GM12878 (cell line): Measurements from ENCODE around the gene IL37. TPM values are rescaled to one million over a fixed set of nuclear protein-coding genes. Genes with fewer than 3 reads are reported as not detected.

Experiments
- ATAC-seq: fragments of 200-7000 bp; cut with Tn5 transposase; 3 replicates; pipeline ENCODE4 v1.9.1; 2020; ENCODE audit warnings: mild to moderate bottlenecking, moderate library complexity
- BruUV-seq: library from RNA; stranded (reverse); fragments of 400-500 nt; replicated peaks from 2 replicates; lab custom pipeline; 2021; lab: Mats Ljungman, UMichigan
- CTCF ChIA-PET: fragments of 300-600 bp; sonication (Branson Sonifier 250); formaldehyde crosslinking; extraction: SDS; loops from one replicate; lab custom pipeline; 2021; ENCODE audit warnings: inconsistent platforms; lab: Yijun Ruan, JAX
- POLR2A ChIA-PET: fragments of 350-600 bp; formaldehyde crosslinking; extraction: SDS; loops from one replicate; lab custom pipeline; 2021; ENCODE audit warnings: inconsistent platforms; lab: Charles Lee
- RAD21 ChIA-PET: fragments of 300-600 bp; sonication (Branson Sonifier 250); formaldehyde crosslinking; loops from one replicate; lab custom pipeline; 2023; ENCODE audit warnings: antibody characterized with exemption; ENCODE audit not compliant: unreplicated experiment; lab: Charles Lee
- SMC1A ChIA-PET: fragments of 300-600 bp; sonication (Branson Sonifier 250); formaldehyde crosslinking; loops from one replicate; lab custom pipeline; 2023; ENCODE audit not compliant: unreplicated experiment, uncharacterized antibody; lab: Charles Lee
- DNase-seq: peaks from one replicate; pipeline ENCODE4 v3.0.0-alpha.2; 2011; ENCODE audit warnings: low read depth, low spot score
- FAIRE-seq: peaks from 3 replicates; lab custom pipeline; 2011; peaks lifted over from hg19 to GRCh38; lab: Jason Lieb, UNC
- H2AFZ ChIP-seq: 2 replicates; pipeline ENCODE4 v1.6.0; 2011; ENCODE audit warnings: low read depth, low read length, control low read depth; ENCODE audit not compliant: control insufficient read depth
- H3K27ac ChIP-seq: 2 replicates; pipeline ENCODE4 v1.5.1; 2011; ENCODE audit warnings: control low read depth; ENCODE audit not compliant: control insufficient read depth, insufficient read depth
- H3K27me3 ChIP-seq, 2 experiments: replicated peaks in 1 of 2; 2 replicates each; pipeline versions ENCODE4 v1.6.0 to v1.6.1; 2011; ENCODE audit warnings: low read length in 1 of 2; ENCODE audit not compliant: control insufficient read depth in 2 of 2, insufficient read depth in 2 of 2
- H3K36me3 ChIP-seq, 2 experiments: 2 replicates each; pipeline ENCODE4 v1.5.1; 2011; ENCODE audit warnings: low read length in 1 of 2; ENCODE audit not compliant: control insufficient read depth in 2 of 2, insufficient read depth in 2 of 2
- H3K4me1 ChIP-seq: 2 replicates; pipeline ENCODE4 v1.6.1; 2011; ENCODE audit warnings: mild to moderate bottlenecking, low read length, moderate library complexity, mixed read lengths; ENCODE audit not compliant: control insufficient read depth, insufficient read depth
- H3K4me2 ChIP-seq: 2 replicates; pipeline ENCODE4 v1.6.0; 2011; ENCODE audit warnings: control low read depth; ENCODE audit not compliant: control insufficient read depth, insufficient read depth
- H3K4me3 ChIP-seq: fragments of 200-600 bp; sonication (generic); 2 replicates; pipeline ENCODE4 v1.5.1; 2016
- H3K79me2 ChIP-seq: 2 replicates; pipeline ENCODE4 v1.6.0; 2011; ENCODE audit warnings: low read length; ENCODE audit not compliant: control insufficient read depth, insufficient read depth
- H3K9ac ChIP-seq: 2 replicates; pipeline ENCODE4 v1.8.0; 2011; ENCODE audit warnings: low read length, control low read depth, mixed read lengths; ENCODE audit not compliant: control insufficient read depth, insufficient read depth
- H3K9me3 ChIP-seq: replicated peaks from 3 replicates; pipeline ENCODE4 v1.5.1; 2011; ENCODE audit warnings: mild to moderate bottlenecking, low read length; ENCODE audit not compliant: control insufficient read depth, insufficient read depth
- H4K20me1 ChIP-seq: 2 replicates; pipeline ENCODE4 v1.6.0; 2011; ENCODE audit not compliant: control insufficient read depth, insufficient read depth
- BACH1 ChIP-seq: fragments of 450-650 bp; IDR thresholded peaks from 2 replicates; pipeline ENCODE4 v1.6.1; 2017; ENCODE audit warnings: mild to moderate bottlenecking, borderline replicate concordance
- CHD4 ChIP-seq: fragments of 200-600 bp; sonication (generic); IDR thresholded peaks from 2 replicates; pipeline ENCODE4 v1.6.1; 2016; ENCODE audit warnings: mild to moderate bottlenecking
- EP300 ChIP-seq, 2 experiments: fragments of 150-350 bp in 1 of 2; IDR thresholded peaks; 2 replicates each; pipeline ENCODE4 v1.6.1; 2011 to 2012; ENCODE audit warnings: low read depth in 2 of 2, low read length in 2 of 2, borderline replicate concordance in 1 of 2, improper control_type of control experiment in 1 of 2, inconsistent platforms in 1 of 2; ENCODE audit not compliant: control insufficient read depth in 1 of 2
- FOXK2 ChIP-seq: fragments of 450-650 bp; IDR thresholded peaks from 2 replicates; pipeline ENCODE4 v1.6.1; 2017; ENCODE audit warnings: mild to moderate bottlenecking, moderate library complexity
- JUNB ChIP-seq: IDR thresholded peaks from 2 replicates; pipeline ENCODE4 v1.6.1; 2016; ENCODE audit warnings: antibody characterized with exemption, mild to moderate bottlenecking
- MEF2B ChIP-seq: fragments of 450-650 bp; IDR thresholded peaks from 2 replicates; pipeline ENCODE4 v1.6.1; 2018; ENCODE audit warnings: mild to moderate bottlenecking, moderate library complexity; ENCODE audit not compliant: partially characterized antibody, poor library complexity, severe bottlenecking
- NFIC ChIP-seq: IDR thresholded peaks from 2 replicates; pipeline ENCODE4 v1.6.1; 2012; ENCODE audit warnings: low read depth, mild to moderate bottlenecking, inconsistent platforms, low read length, moderate library complexity
- RCOR1 ChIP-seq: conservative IDR thresholded peaks from 2 replicates; pipeline ENCODE4 v1.6.1; 2012; ENCODE audit warnings: low read depth, low read length, improper control_type of control experiment
- RUNX3 ChIP-seq: IDR thresholded peaks from 2 replicates; pipeline ENCODE4 v1.6.1; 2012; ENCODE audit warnings: low read length, inconsistent platforms
- SUPT20H ChIP-seq: IDR thresholded peaks from 2 replicates; pipeline ENCODE4 v1.6.1; 2011; ENCODE audit warnings: low read depth, mild to moderate bottlenecking, low read length, moderate library complexity, borderline replicate concordance; ENCODE audit not compliant: control insufficient read depth
- TAF1 ChIP-seq: IDR thresholded peaks from 2 replicates; pipeline ENCODE4 v1.6.1; 2011; ENCODE audit warnings: mild to moderate bottlenecking, low read depth, low read length, borderline replicate concordance
- TCF3 ChIP-seq: IDR thresholded peaks from 2 replicates; pipeline ENCODE4 v1.6.1; 2012; ENCODE audit warnings: low read depth, mild to moderate bottlenecking, low read length, borderline replicate concordance; ENCODE audit not compliant: insufficient read depth
- TCF7 ChIP-seq: IDR thresholded peaks from 2 replicates; pipeline ENCODE4 v1.6.1; 2014; ENCODE audit warnings: antibody characterized with exemption, borderline replicate concordance
- ZNF24 ChIP-seq: fragments of 450-650 bp; IDR thresholded peaks from 2 replicates; pipeline ENCODE4 v1.6.1; 2017; ENCODE audit warnings: antibody characterized with exemption, mild to moderate bottlenecking
- ZZZ3 ChIP-seq: IDR thresholded peaks from 2 replicates; pipeline ENCODE4 v1.6.1; 2011; ENCODE audit warnings: low read depth; ENCODE audit not compliant: control insufficient read depth, insufficient read length
- WGBS: methylation state at CpG from one replicate; pipeline ENCODE4 v1.1.6; 2016; ENCODE audit warnings: low lambda C conversion rate; ENCODE audit not compliant: insufficient replicate concordance, insufficient coverage; ENCODE audit errors: missing lambda C conversion rate; 5-methylcytosine and 5-hydroxymethylcytosine counted together
- in situ Hi-C: fragments of 300-500 bp; cut with MboI; formaldehyde crosslinking; loops from 9 replicates; pipeline ENCODE4 v1.14.3; 2018; ENCODE audit warnings: mixed read lengths
- intact Hi-C: fragments of 100-400 bp; cut with micrococcal nuclease; formaldehyde crosslinking; loops from one replicate; pipeline ENCODE4 v1.14.2; 2022; ENCODE audit not compliant: unreplicated experiment
- polyA plus RNA-seq, 11 experiments: library from polyadenylated mRNA; depleted of rRNA in 4 of 11; unstranded in 6 of 11; stranded (reverse) in 5 of 11; fragments of >200 nt; fragmentation: Nextera tagmentation in 4 of 11; fragmentation: Illumina TruSeq in 1 of 11; extraction: Ambion mirVana in 4 of 11; extraction: Trizol in 1 of 11; gene quantifications; 1 replicate in 1 of 11; 2 replicates in 10 of 11; pipeline versions ENCODE4 v1.2.1 to v1.2.3, GENCODE V29; 2011 to 2016; ENCODE audit warnings: inconsistent platforms in 2 of 11, missing spikeins in 2 of 11, low read depth in 1 of 11
- total RNA-seq, 4 experiments: library from RNA; depleted of rRNA in 3 of 4; stranded (reverse); fragments of >200 nt in 3 of 4; fragmentation: Illumina TruSeq in 1 of 4; extraction: Trizol in 1 of 4; gene quantifications; 2 replicates each; pipeline versions ENCODE4 v1.2.1 to v1.2.3, GENCODE V29; 2013 to 2021
- TF ChIP-seq, protein P1 (sequence below): IDR thresholded peaks from 2 replicates; pipeline ENCODE4 v1.6.1; 2012; ENCODE audit warnings: low read length, inconsistent platforms

IL37 gene
- total and polyA plus RNA-seq, 10 of the 15 experiments (the other 5 are each of a cell fraction or from before 2014, with no cell fraction given): 0.41 to 0.54 TPM; not detected in 8

- Histone ChIP-seq H3K79me2 (no peaks in the 10 kb centered on the region), H3K9ac (no peak overlapping the region; the same call in 1 of the 2 replicates), H3K36me3 (no peaks in the 10 kb centered on the region), H3K27me3 (no peaks in the 10 kb centered on the region; a peak in 1 of 4 replicates), H3K4me3 (no peak overlapping the region), H3K27ac (no peak overlapping the region), H3K9me3 (no peaks in the 10 kb centered on the region; the same call in 2 of the 3 replicates), H2AFZ (peak overlapping the region; percentile 2; the same call in 1 of the 2 replicates)
- no peak for DNase-seq
- no TSS peak for BruUV-seq
- ChIA-PET RAD21 (interaction anchor here (2.3 kb wide), 1 partner anchor 25 kb away, joined by 9 read pairs; no protein-coding TSS in a partner anchor), SMC1A (interaction anchor here (0.8 to 3.5 kb wide), 3 partner anchors 12 to 25 kb away, joined by 3 to 17 read pairs (median 4); no protein-coding TSS in a partner anchor), POLR2A (no interaction called here)
- WGBS: 22% methylated on average over 4 of the region's 4 CpGs
- no peak for TF ChIP-seq RUNX3
- TF ChIP-seq JUNB: peak; percentile 47
- TF ChIP-seq TAF1: no peak
- TF ChIP-seq, all 136 proteins: peak for 1
- Histone ChIP-seq H4K20me1 (no peaks in the 10 kb centered on the region), H3K4me2 (peak overlapping the region; percentile 57; the same call in 1 of the 2 replicates), H3K4me1 (peaks cover 10% of the 10 kb centered on the region)
- CTCF ChIA-PET: interaction anchor here (0.6 to 1.6 kb wide), 2 partner anchors 10 to 25 kb away, joined by 3 to 8 read pairs; no protein-coding TSS in a partner anchor
- FAIRE-seq: no peak
- peak; percentile 65 for ATAC-seq
- in situ Hi-C loops (no loop called here), intact Hi-C loops (no loop called here)
These were observed 5.8 kb downstream of the IL37 start for GRCh38 chr2:112916625-112917247.

DNA sequence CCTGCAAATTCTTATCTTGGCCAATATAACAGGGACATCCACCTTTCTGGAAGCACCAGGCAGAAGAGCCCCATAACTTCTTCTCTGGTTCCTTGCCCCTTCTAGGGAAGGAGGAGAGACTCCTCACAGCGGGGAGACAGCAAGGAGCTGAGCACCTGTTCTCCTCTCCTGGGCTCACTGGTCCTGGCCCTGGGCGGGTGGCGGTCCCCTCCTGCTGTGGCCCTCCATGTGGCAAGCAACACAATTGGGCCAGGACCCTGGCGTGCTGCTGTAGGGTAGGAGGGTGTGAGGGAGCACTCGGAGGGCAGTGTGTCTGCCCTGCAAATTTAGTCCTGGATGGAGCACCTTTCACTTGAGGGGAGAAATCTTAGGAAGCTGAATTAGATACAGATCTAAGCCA is 6.9 kb downstream of the IL37 start:
- Histone ChIP-seq H3K9ac (no peak overlapping the region), H3K4me3 (no peak overlapping the region), H2AFZ (no peak overlapping the region), H3K36me3 (no peaks in the 10 kb centered on the region), H3K79me2 (no peaks in the 10 kb centered on the region), H3K27me3 (peaks cover 0 to 3% of the 10 kb centered on the region in 2 experiments; a peak in 2 of 4 replicates), H3K27ac (no peak overlapping the region), H3K4me1 (peaks cover 10% of the 10 kb centered on the region), H3K4me2 (no peak overlapping the region), H4K20me1 (no peaks in the 10 kb centered on the region), H3K9me3 (no peaks in the 10 kb centered on the region; the same call in 2 of the 3 replicates)
- no TSS peak for BruUV-seq
- intact Hi-C loops (no loop called here), in situ Hi-C loops (no loop called here)
- 42% methylated on average over 5 of the region's 5 CpGs for WGBS
- RAD21 ChIA-PET: no interaction called here
- ATAC-seq: no peak
- POLR2A ChIA-PET: no interaction called here
- DNase-seq: no peak
- no peak for FAIRE-seq
- CTCF ChIA-PET: interaction anchor here (0.7 to 1.7 kb wide), 3 partner anchors 23 to 183 kb away, joined by 3 read pairs; no protein-coding TSS in a partner anchor
- SMC1A ChIA-PET: interaction anchor here (0.6 to 3.5 kb wide), 2 partner anchors 16 to 20 kb away, joined by 4 to 17 read pairs; no protein-coding TSS in a partner anchor
- TF ChIP-seq TCF3 (no peak), CHD4 (no peak), ZZZ3 (no peak), EP300 (IDR thresholded peaks at IDR 0.05; ENCODE audit: borderline replicate concordance in 1 of 2, control insufficient read depth in 1 of 2, low read depth in 2 of 2, low read length in 2 of 2) (no peak), RCOR1 (no peak), RUNX3 (no peak), JUNB (no peak), NFIC (no peak), TCF7 (no peak), MEF2B (no peak), FOXK2 (no peak), ZNF24 (no peak), SUPT20H (no peak), BACH1 (no peak)
- TF ChIP-seq, protein P1, sequence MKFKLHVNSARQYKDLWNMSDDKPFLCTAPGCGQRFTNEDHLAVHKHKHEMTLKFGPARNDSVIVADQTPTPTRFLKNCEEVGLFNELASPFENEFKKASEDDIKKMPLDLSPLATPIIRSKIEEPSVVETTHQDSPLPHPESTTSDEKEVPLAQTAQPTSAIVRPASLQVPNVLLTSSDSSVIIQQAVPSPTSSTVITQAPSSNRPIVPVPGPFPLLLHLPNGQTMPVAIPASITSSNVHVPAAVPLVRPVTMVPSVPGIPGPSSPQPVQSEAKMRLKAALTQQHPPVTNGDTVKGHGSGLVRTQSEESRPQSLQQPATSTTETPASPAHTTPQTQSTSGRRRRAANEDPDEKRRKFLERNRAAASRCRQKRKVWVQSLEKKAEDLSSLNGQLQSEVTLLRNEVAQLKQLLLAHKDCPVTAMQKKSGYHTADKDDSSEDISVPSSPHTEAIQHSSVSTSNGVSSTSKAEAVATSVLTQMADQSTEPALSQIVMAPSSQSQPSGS: no peak
